ENCODE results near the gene SYNCRIP.
"Not testable (repeated sequence)": the region's sequence is repeated elsewhere in the genome, so short reads cannot be mapped to it uniquely, and the experiment has no call there.

SYNCRIP gene

GRCh38 chr6:85669735-85670194 is 27.1 kb upstream of the SYNCRIP start:
- no peak for DNase-seq (ENCODE audit: low read depth)

- DNase-seq (ENCODE audit: low read depth): no peak
Observed at GRCh38 chr6:85662251-85662650, 19.6 kb upstream of the SYNCRIP start.

DNA sequence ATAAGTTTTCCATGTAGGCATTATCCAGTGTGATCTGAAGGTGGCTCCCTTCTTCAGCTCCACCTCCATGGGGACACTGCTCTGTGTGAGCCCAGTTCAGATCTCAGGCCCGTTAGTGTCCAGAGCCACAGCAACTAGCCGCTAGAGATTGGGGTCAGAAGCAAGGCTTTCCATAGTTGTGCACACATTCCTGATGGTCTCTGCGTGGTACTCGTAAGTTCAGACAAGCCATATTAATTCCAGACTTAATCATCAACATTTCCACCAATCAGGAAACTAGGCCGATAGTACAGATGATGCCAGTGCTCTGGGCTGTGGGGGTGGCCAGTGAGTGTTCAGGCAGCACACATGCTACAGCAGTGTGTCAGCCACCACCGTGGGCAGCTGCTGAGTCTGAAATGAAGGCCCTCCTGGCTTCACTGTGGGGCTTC is 17.5 kb upstream of the SYNCRIP start:
- no peak for DNase-seq (ENCODE audit: low read depth)

DNA sequence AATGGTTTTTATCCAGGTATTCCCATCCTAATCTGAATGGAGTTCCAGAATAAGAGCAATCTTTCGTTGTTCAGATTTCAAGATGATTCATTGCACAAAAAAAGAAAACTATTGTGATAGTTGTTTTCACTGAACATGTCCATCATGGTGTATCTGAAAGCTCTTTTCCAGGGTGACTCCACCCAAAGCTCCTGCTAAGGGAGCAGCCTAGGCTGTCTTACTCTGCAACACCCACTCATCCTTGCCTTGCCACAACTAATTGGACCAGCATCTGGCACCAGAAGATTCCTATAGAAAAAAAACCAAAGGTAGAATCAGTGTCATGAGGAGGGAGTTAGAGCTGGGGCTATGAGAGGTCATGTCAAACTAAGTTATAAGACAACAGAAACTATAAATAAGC is 7.9 kb upstream of the SYNCRIP start:
- DNase-seq (ENCODE audit: low read depth): no peak

DNA sequence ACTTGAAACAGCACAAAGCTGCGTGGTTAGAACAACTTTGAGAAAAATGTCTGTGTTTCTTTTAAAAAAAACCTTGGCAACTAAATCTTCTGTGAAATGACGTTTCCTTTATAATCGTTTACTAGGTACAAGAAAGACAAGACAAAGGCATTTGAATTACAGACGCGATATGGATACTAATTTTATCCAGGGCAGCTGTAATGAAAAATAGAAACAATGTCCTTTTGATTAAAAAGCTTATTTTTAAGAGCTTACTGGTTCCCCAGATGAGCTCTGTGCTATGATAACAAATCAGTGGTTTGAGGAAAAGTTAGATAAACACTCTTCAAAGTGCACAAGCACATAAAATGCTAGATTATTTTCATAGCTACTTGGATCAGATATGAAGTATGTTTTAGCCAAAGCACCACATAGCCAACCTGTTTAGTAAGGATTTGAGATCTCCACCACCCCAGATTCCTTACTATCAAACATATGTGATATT is 1.6 kb upstream of the SYNCRIP start:
- DNase-seq (ENCODE audit: low read depth): no peak

DNA sequence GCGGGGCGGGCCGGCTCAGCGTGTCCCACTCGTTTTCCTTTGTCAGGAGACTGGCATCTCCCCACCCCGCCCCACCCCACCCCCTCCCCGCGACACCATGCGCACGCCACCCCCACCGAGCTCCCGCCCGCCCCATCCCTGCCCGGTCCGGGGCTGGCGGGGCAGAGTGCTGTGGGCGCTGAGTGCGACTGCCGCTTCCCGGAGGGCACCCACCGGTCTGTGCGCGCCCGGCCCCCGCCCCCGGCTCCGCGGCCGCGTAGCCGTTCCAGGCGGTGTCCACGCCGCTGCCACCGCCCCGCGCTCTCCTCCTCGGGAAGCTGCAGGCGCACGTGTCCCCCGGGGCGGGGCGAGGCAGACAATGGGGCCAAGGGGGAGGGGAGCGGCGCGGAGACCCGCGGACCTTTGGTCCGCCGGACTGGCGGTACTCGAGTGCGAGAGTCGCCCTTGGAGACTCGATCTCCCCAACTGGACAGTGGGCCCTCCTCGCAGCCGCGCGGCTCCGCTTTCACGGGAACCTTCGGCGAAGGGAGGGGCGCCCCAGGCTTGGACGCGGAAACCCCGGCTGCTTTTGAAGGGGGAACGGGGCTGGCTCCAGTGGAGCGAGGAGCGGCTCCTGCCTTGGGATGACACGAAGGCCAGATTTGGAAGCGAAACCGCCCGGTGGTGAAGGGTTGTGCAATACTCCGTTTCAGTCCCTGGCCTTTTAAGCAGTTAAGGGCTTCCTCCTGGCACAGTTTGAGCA is 1.0 kb upstream of the SYNCRIP start:
- DNase-seq (ENCODE audit: low read depth): peak; percentile 53

GRCh38 chr6:85641897-85642773 is 551 bp downstream of the SYNCRIP start:
- DNase-seq (ENCODE audit: low read depth): peak; percentile 29

GRCh38 chr6:85641522-85641896 is 1.2 kb downstream of the SYNCRIP start:
- no peak for DNase-seq (ENCODE audit: low read depth)

GRCh38 chr6:85640821-85641220 is 1.9 kb downstream of the SYNCRIP start:
- DNase-seq (ENCODE audit: low read depth): no peak

- no peak for DNase-seq (ENCODE audit: low read depth)
Observed at GRCh38 chr6:85637579-85637978, 5.1 kb downstream of the SYNCRIP start.

- no peak for DNase-seq (ENCODE audit: low read depth)
Observed at GRCh38 chr6:85632164-85632942, 10.3 kb downstream of the SYNCRIP start.

DNA sequence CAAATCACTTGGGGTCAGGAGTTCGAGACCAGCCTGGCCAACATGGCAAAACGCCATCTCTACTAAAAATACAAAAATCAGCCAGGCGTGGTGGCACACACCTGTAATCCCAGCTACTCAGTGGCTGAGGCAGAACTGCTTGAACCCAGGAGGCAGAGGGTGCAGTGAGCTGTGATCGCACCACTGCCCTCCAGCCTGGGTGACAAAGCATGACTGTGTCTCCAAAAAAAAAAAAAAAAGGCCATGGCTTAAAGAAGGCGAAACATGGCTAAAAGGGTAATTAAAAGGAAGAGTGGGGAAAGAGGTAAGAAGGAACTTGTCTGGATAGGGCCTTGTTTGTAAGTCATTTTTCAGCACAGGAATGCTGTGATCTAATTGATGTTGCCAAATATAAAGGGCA is 11.6 kb downstream of the SYNCRIP start:
- not testable (repeated sequence) for DNase-seq (ENCODE audit: low read depth)

GRCh38 chr6:85628353-85628752 is 14.3 kb downstream of the SYNCRIP start:
- DNase-seq (ENCODE audit: low read depth): no peak

- no peak for DNase-seq (ENCODE audit: low read depth)
Observed at GRCh38 chr6:85620308-85620707, 22.4 kb downstream of the SYNCRIP start.

- DNase-seq (ENCODE audit: low read depth): no peak
Observed at GRCh38 chr6:85614780-85615179, 27.9 kb downstream of the SYNCRIP start.

DNA sequence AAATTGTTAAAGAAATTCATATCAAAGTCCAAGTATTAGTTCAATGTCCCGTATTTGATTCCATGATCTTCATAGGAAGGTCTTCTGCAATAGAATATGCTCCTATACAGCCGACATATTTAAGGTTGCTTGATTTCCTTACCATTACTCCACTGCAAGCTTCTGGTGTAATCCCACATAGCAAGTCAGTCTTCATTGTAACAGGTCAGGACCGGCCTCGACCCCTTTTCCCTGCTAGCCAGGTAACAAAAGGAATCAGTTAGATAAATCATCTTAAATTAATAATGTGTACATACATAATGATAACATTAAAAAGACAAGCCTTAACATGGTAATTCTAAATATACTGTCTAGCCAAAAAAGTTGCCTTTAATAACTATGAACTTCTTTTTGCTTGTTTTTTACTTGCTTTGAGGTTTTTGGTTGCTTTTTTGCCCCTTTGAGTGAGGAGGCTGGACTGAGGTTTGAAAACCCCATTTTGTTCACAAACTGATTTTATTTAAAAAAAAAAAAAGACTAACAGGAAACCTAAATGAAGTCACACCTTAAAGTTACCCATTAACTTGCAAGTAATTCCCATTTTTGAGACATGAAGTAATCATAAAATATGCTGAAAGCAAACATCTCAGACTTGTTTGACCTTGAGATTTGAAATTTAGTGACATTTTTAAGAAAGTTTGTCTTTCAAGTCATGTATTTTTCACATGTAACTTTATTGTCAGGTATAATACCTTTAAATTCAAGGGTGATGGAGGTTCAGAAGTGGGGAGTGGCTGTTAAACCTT is 29.8 kb downstream of the SYNCRIP start:
- DNase-seq (ENCODE audit: low read depth): no peak

GRCh38 chr6:85610182-85610895 is 32.3 kb downstream of the SYNCRIP start:
- DNase-seq (ENCODE audit: low read depth): no peak

- no peak for DNase-seq (ENCODE audit: low read depth)
Observed at GRCh38 chr6:85602100-85602499, 40.6 kb downstream of the SYNCRIP start.

GRCh38 chr6:85600713-85601313 is 41.9 kb downstream of the SYNCRIP start:
- no peak for DNase-seq (ENCODE audit: low read depth)

GRCh38 chr6:85594197-85594930 is 48.3 kb downstream of the SYNCRIP start:
- no peak for DNase-seq (ENCODE audit: low read depth)

Data from stimulated activated CD8-positive, alpha-beta memory T cell treated with anti-CD3 and anti-CD28 coated beads, Interleukin-15, amount 100 ng/mL, for 24 hours (primary cell).